Mesothelial cell of epicardium (in vitro differentiated cells): ENCODE measurements around the gene LRRC71. TPM values are rescaled to one million over a fixed set of nuclear protein-coding genes. Genes with fewer than 3 reads are reported as not detected.
"Not testable (repeated sequence)": the region's sequence is repeated elsewhere in the genome, so short reads cannot be mapped to it uniquely, and the experiment has no call there.

ENCODE experiments used
- DNase-seq, 2 experiments: peaks; one replicate each; pipeline ENCODE4 v3.0.0; 2021; ENCODE audit warnings: low spot score in 2 of 2; ENCODE audit not compliant: unreplicated experiment in 2 of 2
- H3K27ac Mint-ChIP-seq: 2 replicates; pipeline ENCODE4 v1.8.0; 2021; ENCODE audit warnings: mixed read lengths
- H3K27me3 Mint-ChIP-seq: 2 replicates; pipeline ENCODE4 v1.8.0; 2021; ENCODE audit warnings: low read depth, mixed read lengths
- H3K36me3 Mint-ChIP-seq: 2 replicates; pipeline ENCODE4 v1.8.0; 2021; ENCODE audit warnings: mixed read lengths
- H3K4me1 Mint-ChIP-seq: 2 replicates; pipeline ENCODE4 v1.8.0; 2021; ENCODE audit warnings: mixed read lengths
- H3K4me3 Mint-ChIP-seq: 2 replicates; pipeline ENCODE4 v1.8.0; 2021; ENCODE audit warnings: mild to moderate bottlenecking, moderate library complexity, mixed read lengths
- H3K9me3 Mint-ChIP-seq: 2 replicates; pipeline ENCODE4 v1.8.0; 2021; ENCODE audit warnings: mixed read lengths
- total RNA-seq: library from RNA; stranded (reverse); gene quantifications from 3 replicates; pipeline ENCODE4 v1.2.1, GENCODE V29; 2021
- TF ChIP-seq, protein P1 (sequence below): fragments of 200-600 bp; sonication (generic); IDR thresholded peaks from one replicate; pipeline ENCODE4 v1.5.0; 2021; ENCODE audit warnings: antibody characterized with exemption; ENCODE audit not compliant: unreplicated experiment

LRRC71 gene
- total RNA-seq, 1 donor from 2014 or later: 0.34 TPM

DNA sequence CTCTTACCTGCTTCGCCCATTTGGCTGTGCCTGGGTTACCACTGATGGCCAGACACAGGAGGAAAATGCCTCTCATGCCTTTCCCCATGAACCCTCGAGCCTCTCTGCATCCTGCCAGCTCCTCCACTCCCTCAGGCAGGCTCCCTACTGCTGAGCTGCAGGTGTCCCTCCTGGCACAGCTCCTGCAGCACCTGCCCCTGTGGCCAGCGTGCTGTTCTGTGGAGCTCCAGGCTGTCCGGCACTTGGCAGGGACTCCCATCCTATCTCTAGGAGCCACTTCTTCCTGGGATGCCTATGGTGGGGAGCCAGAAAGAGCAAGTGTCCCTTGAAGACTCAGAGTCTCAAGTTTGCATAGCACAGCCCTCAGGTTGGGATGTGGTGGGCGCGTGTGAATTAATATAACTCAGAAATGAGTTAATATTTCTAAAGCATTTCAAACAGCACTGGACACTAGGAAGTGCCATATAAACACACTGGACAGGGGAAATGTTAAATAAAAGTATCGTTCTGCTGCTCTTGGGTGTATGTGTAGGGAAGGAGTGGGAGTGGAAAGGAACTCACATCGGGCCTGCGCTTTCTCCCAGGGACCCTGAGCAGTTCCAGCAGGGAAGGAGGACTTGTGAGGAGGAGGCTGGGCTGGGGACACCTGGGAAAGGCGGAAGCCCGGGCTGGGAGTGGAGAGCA lies 2.7 kb downstream of the LRRC71 start:
- TF ChIP-seq, protein P1, sequence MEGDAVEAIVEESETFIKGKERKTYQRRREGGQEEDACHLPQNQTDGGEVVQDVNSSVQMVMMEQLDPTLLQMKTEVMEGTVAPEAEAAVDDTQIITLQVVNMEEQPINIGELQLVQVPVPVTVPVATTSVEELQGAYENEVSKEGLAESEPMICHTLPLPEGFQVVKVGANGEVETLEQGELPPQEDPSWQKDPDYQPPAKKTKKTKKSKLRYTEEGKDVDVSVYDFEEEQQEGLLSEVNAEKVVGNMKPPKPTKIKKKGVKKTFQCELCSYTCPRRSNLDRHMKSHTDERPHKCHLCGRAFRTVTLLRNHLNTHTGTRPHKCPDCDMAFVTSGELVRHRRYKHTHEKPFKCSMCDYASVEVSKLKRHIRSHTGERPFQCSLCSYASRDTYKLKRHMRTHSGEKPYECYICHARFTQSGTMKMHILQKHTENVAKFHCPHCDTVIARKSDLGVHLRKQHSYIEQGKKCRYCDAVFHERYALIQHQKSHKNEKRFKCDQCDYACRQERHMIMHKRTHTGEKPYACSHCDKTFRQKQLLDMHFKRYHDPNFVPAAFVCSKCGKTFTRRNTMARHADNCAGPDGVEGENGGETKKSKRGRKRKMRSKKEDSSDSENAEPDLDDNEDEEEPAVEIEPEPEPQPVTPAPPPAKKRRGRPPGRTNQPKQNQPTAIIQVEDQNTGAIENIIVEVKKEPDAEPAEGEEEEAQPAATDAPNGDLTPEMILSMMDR: no peak
- no peak for DNase-seq
- H3K4me3 Mint-ChIP-seq: peak overlapping the region; percentile 53
- no peak overlapping the region for H3K27ac Mint-ChIP-seq
- no peaks in the 10 kb centered on the region for H3K36me3 Mint-ChIP-seq
- H3K9me3 Mint-ChIP-seq: peaks cover 6% of the 10 kb centered on the region
- H3K4me1 Mint-ChIP-seq: peaks cover 21% of the 10 kb centered on the region
- H3K27me3 Mint-ChIP-seq: peaks cover 90% of the 10 kb centered on the region

GRCh38 chr1:156923670-156924477 lies 3.4 kb downstream of the LRRC71 start:
- no peak for DNase-seq
- no peak overlapping the region for H3K27ac Mint-ChIP-seq
- H3K4me3 Mint-ChIP-seq: peak overlapping the region; percentile 53
- TF ChIP-seq, protein P1: no peak
- peaks cover 93% of the 10 kb centered on the region for H3K27me3 Mint-ChIP-seq
- H3K4me1 Mint-ChIP-seq: peaks cover 21% of the 10 kb centered on the region
- H3K9me3 Mint-ChIP-seq: peaks cover under 1% of the 10 kb centered on the region
- H3K36me3 Mint-ChIP-seq: no peaks in the 10 kb centered on the region

- TF ChIP-seq, protein P1: no peak
- H3K4me3 Mint-ChIP-seq: peak overlapping the region; percentile 46
These were observed 4.2 kb downstream of the LRRC71 start for GRCh38 chr1:156924478-156925153.

DNA sequence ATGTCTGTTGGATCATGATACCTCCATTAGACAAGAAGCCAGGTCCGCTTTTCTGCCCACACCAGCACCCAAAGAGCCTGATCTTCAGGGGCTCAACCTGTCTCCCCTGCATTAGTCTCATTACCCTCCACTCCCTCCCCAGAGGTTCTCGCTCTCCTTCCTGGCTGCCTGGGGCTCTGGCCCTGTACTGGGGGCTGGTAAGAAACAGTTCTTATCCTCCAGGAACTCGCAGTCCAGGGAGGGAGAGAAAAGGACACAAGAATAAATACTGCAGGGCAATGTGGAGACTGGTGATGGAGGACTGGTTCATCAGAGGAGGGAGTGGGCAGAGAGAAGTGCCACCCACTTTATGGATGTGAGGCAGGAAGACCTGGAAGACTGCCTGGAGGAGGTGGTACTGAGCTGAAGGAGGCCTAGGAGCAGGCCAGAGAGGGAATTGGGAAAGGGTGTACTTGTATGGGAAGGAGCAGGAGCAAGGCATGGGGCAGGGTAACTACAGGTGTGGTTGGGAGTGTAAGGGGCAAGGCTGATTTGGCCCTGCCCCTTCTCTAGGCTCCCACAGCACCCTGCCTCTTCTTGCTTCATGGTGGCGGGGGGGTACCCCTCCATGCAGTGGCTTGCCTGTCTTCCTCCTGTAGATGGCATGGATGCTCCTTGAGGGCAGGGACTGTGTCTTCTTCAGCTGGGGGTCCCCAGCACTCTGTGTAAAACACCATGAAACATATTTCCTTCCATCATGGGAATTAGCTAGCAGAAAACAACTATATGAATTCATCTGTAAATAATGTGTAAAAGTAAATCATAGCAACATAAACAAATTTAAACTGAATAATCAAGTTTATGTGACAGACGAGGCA lies 5.0 kb downstream of the LRRC71 start:
- Mint-ChIP-seq H3K27me3 (peaks cover 98% of the 10 kb centered on the region), H3K27ac (no peak overlapping the region), H3K4me3 (no peak overlapping the region), H3K36me3 (no peaks in the 10 kb centered on the region), H3K9me3 (no peaks in the 10 kb centered on the region), H3K4me1 (peaks cover 21% of the 10 kb centered on the region)
- no peak for DNase-seq
- TF ChIP-seq, protein P1: no peak

More at GRCh38 chr1:156924478-156925153, 4.2 kb downstream of the LRRC71 start:
- DNase-seq: no peak
- H3K36me3 Mint-ChIP-seq: no peaks in the 10 kb centered on the region
- no peaks in the 10 kb centered on the region for H3K9me3 Mint-ChIP-seq
- H3K27me3 Mint-ChIP-seq: peaks cover 98% of the 10 kb centered on the region
- peaks cover 21% of the 10 kb centered on the region for H3K4me1 Mint-ChIP-seq
- no peak overlapping the region for H3K27ac Mint-ChIP-seq

GRCh38 chr1:156926175-156926574 lies 5.7 kb downstream of the LRRC71 start:
- Mint-ChIP-seq H3K4me3 (no peak overlapping the region), H3K27ac (no peak overlapping the region), H3K9me3 (no peaks in the 10 kb centered on the region), H3K4me1 (peaks cover 20% of the 10 kb centered on the region), H3K27me3 (peaks cover 97% of the 10 kb centered on the region), H3K36me3 (no peaks in the 10 kb centered on the region)
- no peak for DNase-seq
- TF ChIP-seq, protein P1: no peak

- not testable (repeated sequence) for H3K9me3 Mint-ChIP-seq, H3K27ac Mint-ChIP-seq
- peaks cover 96% of the 10 kb centered on the region for H3K27me3 Mint-ChIP-seq
These were observed 6.3 kb downstream of the LRRC71 start for GRCh38 chr1:156926695-156927094.

More at GRCh38 chr1:156926695-156927094, 6.3 kb downstream of the LRRC71 start:
- not testable (repeated sequence) for H3K4me3 Mint-ChIP-seq, H3K36me3 Mint-ChIP-seq, DNase-seq
- H3K4me1 Mint-ChIP-seq: peaks cover 20% of the 10 kb centered on the region
